ENCODE data around the gene FBXL16. TPM values are rescaled to one million over a fixed set of nuclear protein-coding genes. Genes with fewer than 3 reads are reported as not detected.

Gene FBXL16
- total RNA-seq, 1 donor from 2014 or later = 0.13 TPM

DNA sequence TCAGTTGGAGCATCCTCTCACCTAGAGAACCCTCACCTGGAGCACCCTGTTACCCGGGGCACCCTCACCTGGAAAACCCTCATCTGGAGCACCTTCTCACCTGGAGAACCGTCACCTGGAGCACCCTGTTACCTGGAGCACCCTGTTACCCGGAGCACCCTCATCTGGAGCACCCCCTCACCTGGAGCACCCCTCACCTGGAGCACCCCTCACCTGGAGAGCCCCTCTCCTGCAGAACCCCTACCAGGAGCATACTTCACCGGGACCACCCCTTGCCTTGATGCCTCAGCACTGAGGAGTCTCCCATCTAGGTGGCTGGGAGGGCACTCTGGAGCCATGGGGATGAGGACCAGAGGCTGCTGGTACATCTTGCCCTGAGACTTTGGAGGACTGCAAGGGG, 3.4 kb upstream of the FBXL16 start:
- H3K4me2 ChIP-seq = no peak overlapping the region
- Mint-ChIP-seq H3K27ac (no peak overlapping the region), H3K9me3 (no peaks in the 10 kb centered on the region), H3K4me1 (peaks cover 38% of the 10 kb centered on the region), H3K4me3 (peak overlapping the region; percentile 78), H3K27me3 (ENCODE audit: insufficient read depth, low read depth) (peaks cover 35% of the 10 kb centered on the region), H3K36me3 (no peaks in the 10 kb centered on the region)
- H3K79me2 ChIP-seq (ENCODE audit: low read depth) = no peaks in the 10 kb centered on the region
- no peaks in the 10 kb centered on the region for H3K36me3 ChIP-seq
- H3K4me1 ChIP-seq = peaks cover 6% of the 10 kb centered on the region
- TF ChIP-seq EZH2 (IDR thresholded peaks at IDR 0.05) (no peak), EZH2phosphoT487 (IDR thresholded peaks at IDR 0.05) (no peak)
- TF ChIP-seq, protein P1, sequence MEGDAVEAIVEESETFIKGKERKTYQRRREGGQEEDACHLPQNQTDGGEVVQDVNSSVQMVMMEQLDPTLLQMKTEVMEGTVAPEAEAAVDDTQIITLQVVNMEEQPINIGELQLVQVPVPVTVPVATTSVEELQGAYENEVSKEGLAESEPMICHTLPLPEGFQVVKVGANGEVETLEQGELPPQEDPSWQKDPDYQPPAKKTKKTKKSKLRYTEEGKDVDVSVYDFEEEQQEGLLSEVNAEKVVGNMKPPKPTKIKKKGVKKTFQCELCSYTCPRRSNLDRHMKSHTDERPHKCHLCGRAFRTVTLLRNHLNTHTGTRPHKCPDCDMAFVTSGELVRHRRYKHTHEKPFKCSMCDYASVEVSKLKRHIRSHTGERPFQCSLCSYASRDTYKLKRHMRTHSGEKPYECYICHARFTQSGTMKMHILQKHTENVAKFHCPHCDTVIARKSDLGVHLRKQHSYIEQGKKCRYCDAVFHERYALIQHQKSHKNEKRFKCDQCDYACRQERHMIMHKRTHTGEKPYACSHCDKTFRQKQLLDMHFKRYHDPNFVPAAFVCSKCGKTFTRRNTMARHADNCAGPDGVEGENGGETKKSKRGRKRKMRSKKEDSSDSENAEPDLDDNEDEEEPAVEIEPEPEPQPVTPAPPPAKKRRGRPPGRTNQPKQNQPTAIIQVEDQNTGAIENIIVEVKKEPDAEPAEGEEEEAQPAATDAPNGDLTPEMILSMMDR (IDR thresholded peaks at IDR 0.05) = no peak
- H4K20me1 ChIP-seq (ENCODE audit: low read depth) = peaks cover 38% of the 10 kb centered on the region
- peaks cover 34% of the 10 kb centered on the region for H3F3A ChIP-seq (ENCODE audit: low read depth)
- peaks cover 99% of the 10 kb centered on the region for H3K27me3 ChIP-seq
- H3K27ac ChIP-seq = no peak overlapping the region
- H3K9me3 ChIP-seq (ENCODE audit: low read depth) = no peaks in the 10 kb centered on the region
- no peak overlapping the region for H2AFZ ChIP-seq (replicated peaks)
- no peak for DNase-seq (ENCODE audit: low spot score)
- no peak overlapping the region for H3K4me3 ChIP-seq
- no peak overlapping the region for H3K9ac ChIP-seq

DNA sequence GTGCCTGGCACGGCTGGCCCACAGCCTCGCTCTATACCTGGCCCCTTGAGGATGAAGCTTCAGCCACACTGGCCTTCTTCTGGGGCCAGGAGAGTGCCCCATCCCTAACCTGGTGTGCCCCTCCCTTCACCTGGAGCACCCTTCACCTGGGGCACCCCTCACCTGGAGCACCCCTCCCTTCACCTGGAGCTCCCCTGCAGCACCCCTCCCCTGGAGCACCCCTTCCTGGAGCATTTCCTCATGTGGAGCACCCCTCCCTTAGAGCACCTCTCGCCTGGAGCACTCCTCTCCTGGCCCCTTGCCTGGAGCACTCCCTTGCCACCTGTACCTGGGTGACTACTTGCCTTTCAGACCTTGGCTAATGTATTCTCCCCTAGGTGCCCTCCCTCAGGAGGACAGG, 2.4 kb upstream of the FBXL16 start:
- peaks cover 99% of the 10 kb centered on the region for H3K27me3 ChIP-seq
- no peak overlapping the region for H3K9ac ChIP-seq
- Mint-ChIP-seq H3K4me1 (peaks cover 34% of the 10 kb centered on the region), H3K27ac (no peak overlapping the region), H3K36me3 (no peaks in the 10 kb centered on the region), H3K4me3 (peak overlapping the region; percentile 63), H3K9me3 (no peaks in the 10 kb centered on the region), H3K27me3 (ENCODE audit: insufficient read depth, low read depth) (peaks cover 39% of the 10 kb centered on the region)
- peaks cover 6% of the 10 kb centered on the region for H3K4me1 ChIP-seq
- TF ChIP-seq EZH2phosphoT487 (IDR thresholded peaks at IDR 0.05) (no peak), EZH2 (IDR thresholded peaks at IDR 0.05) (no peak)
- TF ChIP-seq, protein P1 (IDR thresholded peaks at IDR 0.05) = no peak
- DNase-seq (ENCODE audit: low spot score) = no peak
- H3K79me2 ChIP-seq (ENCODE audit: low read depth) = no peaks in the 10 kb centered on the region
- no peaks in the 10 kb centered on the region for H3K36me3 ChIP-seq
- no peak overlapping the region for H3K27ac ChIP-seq
- no peak overlapping the region for H2AFZ ChIP-seq (replicated peaks)
- H3F3A ChIP-seq (ENCODE audit: low read depth) = peaks cover 29% of the 10 kb centered on the region
- no peak overlapping the region for H3K4me3 ChIP-seq
- H4K20me1 ChIP-seq (ENCODE audit: low read depth) = peaks cover 48% of the 10 kb centered on the region
- no peaks in the 10 kb centered on the region for H3K9me3 ChIP-seq (ENCODE audit: low read depth)
- no peak overlapping the region for H3K4me2 ChIP-seq

DNA sequence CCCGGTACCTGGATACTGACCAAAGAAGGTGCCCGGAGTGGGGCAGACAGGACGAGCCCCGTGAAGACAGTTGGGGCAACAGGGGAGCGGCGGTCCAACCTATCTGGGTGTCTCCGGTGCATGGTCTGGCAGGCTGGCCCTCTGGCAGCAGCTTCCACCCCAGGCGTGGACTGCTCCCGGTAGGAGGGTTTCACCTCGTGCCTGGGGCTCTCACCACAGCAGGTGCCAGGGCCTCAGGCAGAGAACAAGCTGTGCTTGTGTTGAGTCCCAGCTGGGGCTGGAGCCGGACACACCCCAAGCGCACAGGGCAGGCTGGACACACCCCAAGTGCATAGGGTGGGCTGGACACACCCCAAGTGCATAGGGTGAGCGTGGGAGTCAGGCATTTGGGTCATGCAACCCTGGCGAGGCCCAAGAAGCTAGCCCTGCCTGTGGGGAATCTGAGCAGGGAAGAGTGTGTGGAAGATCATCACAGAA, 1.5 kb upstream of the FBXL16 start:
- no peaks in the 10 kb centered on the region for H3K79me2 ChIP-seq (ENCODE audit: low read depth)
- no peak overlapping the region for H3K27ac Mint-ChIP-seq
- H2AFZ ChIP-seq (replicated peaks) = no peak overlapping the region
- H3K4me3 Mint-ChIP-seq = peak overlapping the region; percentile 74
- H4K20me1 ChIP-seq (ENCODE audit: low read depth) = peaks cover 57% of the 10 kb centered on the region
- H3K27me3 Mint-ChIP-seq (ENCODE audit: insufficient read depth, low read depth) = peaks cover 47% of the 10 kb centered on the region
- peaks cover 28% of the 10 kb centered on the region for H3K4me1 Mint-ChIP-seq
- H3K36me3 Mint-ChIP-seq = no peaks in the 10 kb centered on the region
- H3K36me3 ChIP-seq = no peaks in the 10 kb centered on the region
- peaks cover 6% of the 10 kb centered on the region for H3K4me1 ChIP-seq
- no peak overlapping the region for H3K4me2 ChIP-seq
- no peaks in the 10 kb centered on the region for H3K9me3 Mint-ChIP-seq
- H3F3A ChIP-seq (ENCODE audit: low read depth) = peaks cover 20% of the 10 kb centered on the region
- no peak for DNase-seq (ENCODE audit: low spot score)
- H3K9ac ChIP-seq = no peak overlapping the region
- peaks cover 99% of the 10 kb centered on the region for H3K27me3 ChIP-seq
- TF ChIP-seq, protein P1 (IDR thresholded peaks at IDR 0.05) = no peak
- TF ChIP-seq EZH2phosphoT487 (IDR thresholded peaks at IDR 0.05) (no peak), EZH2 (IDR thresholded peaks at IDR 0.05) (no peak)
- no peaks in the 10 kb centered on the region for H3K9me3 ChIP-seq (ENCODE audit: low read depth)
- H3K4me3 ChIP-seq = no peak overlapping the region
- H3K27ac ChIP-seq = no peak overlapping the region
